ENCODE results near the gene ARFGAP2. TPM values are rescaled to one million over a fixed set of nuclear protein-coding genes. Genes with fewer than 3 reads are reported as not detected.

Gene ARFGAP2
- total RNA-seq, 2 donors from 2014 or later, result 181 to 189 TPM

DNA sequence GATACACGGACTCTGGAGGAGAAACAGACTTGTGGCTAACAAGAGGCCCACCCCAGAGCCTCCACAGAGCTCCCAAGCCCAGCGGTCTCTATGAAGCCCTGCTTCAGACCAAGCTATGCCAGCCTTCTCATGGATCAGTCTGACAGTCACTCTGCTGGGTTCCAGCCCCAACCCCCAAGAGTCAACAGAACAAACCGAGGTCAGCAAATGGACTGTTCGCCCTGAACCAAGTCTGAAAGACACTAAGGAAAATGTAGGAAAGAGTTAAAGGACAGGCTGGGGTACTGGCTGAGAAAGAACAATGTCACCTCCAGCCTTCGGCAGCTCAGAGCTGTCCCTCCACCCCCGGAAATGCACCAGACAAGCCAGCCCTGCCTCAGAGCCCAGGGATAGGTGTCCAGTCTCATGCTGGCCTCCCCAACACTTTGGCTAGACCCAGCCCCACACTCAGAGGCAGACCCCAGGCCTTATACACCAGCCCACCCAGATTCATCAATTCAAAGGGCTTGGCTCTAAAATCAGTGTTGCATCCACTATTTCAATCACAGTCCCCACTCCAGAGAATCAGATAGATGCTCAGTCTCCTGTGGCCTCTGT, 3.8 kb downstream of the ARFGAP2 start:
- peaks cover 22% of the 10 kb centered on the region for H3K4me1 Mint-ChIP-seq
- peaks cover 4% of the 10 kb centered on the region for H3K36me3 Mint-ChIP-seq (ENCODE audit: low read depth)
- peak overlapping the region; percentile 59 for H3K4me3 Mint-ChIP-seq
- no peak for DNase-seq
- H3K27me3 Mint-ChIP-seq, result no peaks in the 10 kb centered on the region
- no peak overlapping the region for H3K27ac Mint-ChIP-seq
- H3K9me3 ChIP-seq (ENCODE audit: control insufficient read depth, low read length, poor library complexity, severe bottlenecking), result no peaks in the 10 kb centered on the region
- ATAC-seq, result no peak

DNA sequence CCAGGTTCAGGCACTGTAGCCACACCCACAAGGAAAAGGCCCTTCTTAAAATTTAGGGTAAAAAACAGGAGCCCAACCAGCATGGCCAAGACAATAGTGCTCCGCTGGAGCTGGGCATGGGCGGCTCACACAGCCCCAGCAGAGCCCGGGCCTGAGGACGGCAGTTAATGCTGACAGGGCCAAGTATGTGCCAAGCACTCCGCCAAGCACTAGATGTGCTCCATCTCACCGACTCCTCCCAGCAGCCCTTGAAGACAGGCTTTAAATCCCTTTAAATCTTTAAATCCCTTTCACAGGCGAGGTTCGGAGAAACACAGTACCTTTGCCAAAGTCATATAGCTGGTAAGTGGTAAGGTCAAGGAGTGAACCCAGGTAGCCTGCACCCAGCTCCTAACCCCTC, 4.8 kb downstream of the ARFGAP2 start:
- H3K4me1 Mint-ChIP-seq, result peaks cover 14% of the 10 kb centered on the region

DNA sequence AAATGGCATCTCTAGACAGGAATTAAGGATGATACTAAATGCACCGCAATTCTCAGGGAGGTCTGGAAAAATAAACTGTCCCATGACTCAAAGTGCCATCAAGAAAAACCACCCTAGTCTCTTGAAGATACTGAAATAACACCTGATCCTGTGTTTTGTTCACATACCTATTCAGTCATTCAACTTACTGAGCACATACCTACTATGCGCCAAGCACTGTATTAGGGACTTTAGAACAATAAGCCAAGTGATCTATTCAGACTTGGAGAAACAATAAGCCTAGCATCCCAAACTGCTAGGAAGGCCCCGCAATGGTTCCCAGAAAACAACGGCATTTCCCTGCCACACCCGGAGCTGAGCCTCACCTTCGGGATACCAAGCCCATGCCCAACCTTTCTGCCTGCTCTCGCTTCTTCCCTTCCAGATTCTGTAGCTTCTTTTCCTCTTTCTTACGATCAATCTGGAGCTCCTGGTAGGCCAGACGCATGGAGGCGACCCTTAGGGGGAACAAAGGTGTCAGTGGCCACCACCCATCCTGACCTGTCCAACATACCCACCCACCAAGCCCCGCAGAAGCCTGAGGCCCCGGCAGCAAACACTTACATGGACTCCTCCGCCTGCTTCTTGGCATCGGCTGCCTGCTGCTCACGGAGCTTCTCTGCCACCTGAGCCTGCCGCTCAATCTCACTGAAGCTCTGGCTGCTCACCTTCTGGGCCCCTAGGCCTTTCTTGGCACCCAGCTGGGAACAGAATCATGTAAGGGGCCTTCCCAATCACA, 5.4 kb downstream of the ARFGAP2 start:
- ATAC-seq (no peak), DNase-seq (no peak)
- H3K9me3 ChIP-seq (ENCODE audit: control insufficient read depth, low read length, poor library complexity, severe bottlenecking), result no peaks in the 10 kb centered on the region
- Mint-ChIP-seq H3K4me1 (peaks cover 14% of the 10 kb centered on the region), H3K27me3 (no peaks in the 10 kb centered on the region), H3K4me3 (no peak overlapping the region), H3K27ac (peak overlapping the region; percentile 81), H3K36me3 (ENCODE audit: low read depth) (peaks cover 4% of the 10 kb centered on the region)

More for the DNA sequence above, 4.8 kb downstream of the ARFGAP2 start:
- no peak for DNase-seq
- Mint-ChIP-seq H3K27me3 (no peaks in the 10 kb centered on the region), H3K36me3 (ENCODE audit: low read depth) (peaks cover 4% of the 10 kb centered on the region), H3K4me3 (no peak overlapping the region), H3K27ac (no peak overlapping the region)
- no peaks in the 10 kb centered on the region for H3K9me3 ChIP-seq (ENCODE audit: control insufficient read depth, low read length, poor library complexity, severe bottlenecking)
- ATAC-seq, result no peak

- Mint-ChIP-seq H3K27me3 (no peaks in the 10 kb centered on the region), H3K36me3 (ENCODE audit: low read depth) (peaks cover under 1% of the 10 kb centered on the region), H3K4me1 (peaks cover 1% of the 10 kb centered on the region), H3K27ac (no peak overlapping the region), H3K4me3 (peak overlapping the region; percentile 25)
- no peaks in the 10 kb centered on the region for H3K9me3 ChIP-seq (ENCODE audit: control insufficient read depth, low read length, poor library complexity, severe bottlenecking)
- DNase-seq (no peak), ATAC-seq (no peak)
These were observed 10.3 kb downstream of the ARFGAP2 start for GRCh38 chr11:47166368-47166767.

DNA sequence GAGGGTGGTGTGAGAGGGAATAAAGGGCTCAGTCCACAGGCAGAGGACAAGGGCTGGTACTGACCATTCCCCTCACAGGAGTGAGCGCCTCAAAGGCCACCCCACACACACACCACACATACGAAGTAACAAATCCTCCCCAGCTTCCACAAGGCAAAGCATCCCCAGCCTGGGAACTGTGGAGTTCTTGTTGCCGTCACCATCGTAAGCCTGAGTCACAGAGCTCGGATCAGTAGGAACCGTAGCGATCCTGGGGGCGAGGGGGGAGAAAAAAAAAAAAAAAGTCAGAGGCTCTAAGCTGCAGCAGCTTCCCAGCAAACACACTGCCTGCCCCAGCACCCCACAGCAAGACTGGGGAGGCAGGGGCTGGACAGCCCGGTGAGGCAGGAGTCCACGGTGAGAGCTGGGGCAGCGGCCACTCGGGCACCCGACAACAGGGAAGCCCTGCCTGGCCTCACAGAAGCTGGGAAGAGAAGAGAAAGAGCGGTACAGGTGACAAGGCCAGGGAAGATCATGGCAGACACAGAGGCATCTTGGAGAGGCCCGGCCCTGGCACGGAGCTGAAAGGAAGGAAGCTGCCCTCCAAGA, 11.3 kb downstream of the ARFGAP2 start:
- no peak for DNase-seq
- Mint-ChIP-seq H3K27ac (no peak overlapping the region), H3K4me1 (no peaks in the 10 kb centered on the region), H3K36me3 (ENCODE audit: low read depth) (no peaks in the 10 kb centered on the region), H3K4me3 (peak overlapping the region; percentile 3), H3K27me3 (no peaks in the 10 kb centered on the region)
- no peaks in the 10 kb centered on the region for H3K9me3 ChIP-seq (ENCODE audit: control insufficient read depth, low read length, poor library complexity, severe bottlenecking)
- no peak for ATAC-seq

DNA sequence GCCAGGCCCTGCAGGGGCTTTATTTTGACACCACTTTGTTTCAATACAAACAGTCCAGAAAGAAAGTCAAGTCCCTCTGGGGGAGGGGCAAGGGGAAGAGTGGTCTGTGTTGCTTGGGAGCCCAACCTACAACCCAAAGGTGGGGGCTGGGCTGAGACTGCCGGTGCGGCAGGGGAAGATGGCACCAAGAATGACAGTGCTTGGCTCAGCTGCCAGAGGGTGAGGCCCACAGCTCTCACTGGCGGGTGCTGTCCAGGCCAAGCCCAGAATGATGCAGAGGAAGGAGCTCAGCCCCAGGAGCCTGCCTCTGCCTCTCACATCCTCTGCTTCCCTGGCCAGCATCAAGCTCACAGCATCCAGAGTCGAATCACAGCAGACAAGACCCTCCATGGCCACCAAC, 12.4 kb downstream of the ARFGAP2 start:
- H3K9me3 ChIP-seq (ENCODE audit: control insufficient read depth, low read length, poor library complexity, severe bottlenecking), result no peaks in the 10 kb centered on the region
- DNase-seq, result no peak
- H3K4me1 Mint-ChIP-seq, result no peaks in the 10 kb centered on the region
- no peak overlapping the region for H3K4me3 Mint-ChIP-seq
- H3K36me3 Mint-ChIP-seq (ENCODE audit: low read depth), result no peaks in the 10 kb centered on the region
- H3K27me3 Mint-ChIP-seq, result no peaks in the 10 kb centered on the region
- no peak for ATAC-seq
- H3K27ac Mint-ChIP-seq, result peak overlapping the region; percentile 11

- H3K4me1 Mint-ChIP-seq, result no peaks in the 10 kb centered on the region
- no peak for ATAC-seq
These were observed 12.8 kb downstream of the ARFGAP2 start for GRCh38 chr11:47163898-47164297.

GRCh38 chr11:47163193-47163592, 13.5 kb downstream of the ARFGAP2 start:
- ATAC-seq (no peak), DNase-seq (no peak)
- no peaks in the 10 kb centered on the region for H3K27me3 Mint-ChIP-seq
- no peaks in the 10 kb centered on the region for H3K9me3 ChIP-seq (ENCODE audit: control insufficient read depth, low read length, poor library complexity, severe bottlenecking)
- H3K4me3 Mint-ChIP-seq, result no peak overlapping the region
- no peaks in the 10 kb centered on the region for H3K4me1 Mint-ChIP-seq
- H3K27ac Mint-ChIP-seq, result no peak overlapping the region
- H3K36me3 Mint-ChIP-seq (ENCODE audit: low read depth), result no peaks in the 10 kb centered on the region

More at GRCh38 chr11:47163898-47164297, 12.8 kb downstream of the ARFGAP2 start:
- Mint-ChIP-seq H3K27ac (peak overlapping the region; percentile 11), H3K36me3 (ENCODE audit: low read depth) (no peaks in the 10 kb centered on the region), H3K27me3 (no peaks in the 10 kb centered on the region), H3K4me3 (no peak overlapping the region)
- no peak for DNase-seq
- no peaks in the 10 kb centered on the region for H3K9me3 ChIP-seq (ENCODE audit: control insufficient read depth, low read length, poor library complexity, severe bottlenecking)

GRCh38 chr11:47162426-47162825, 14.3 kb downstream of the ARFGAP2 start:
- ATAC-seq (no peak), DNase-seq (no peak)
- H3K4me1 Mint-ChIP-seq, result no peaks in the 10 kb centered on the region
- no peaks in the 10 kb centered on the region for H3K27me3 Mint-ChIP-seq
- H3K36me3 Mint-ChIP-seq (ENCODE audit: low read depth), result no peaks in the 10 kb centered on the region
- no peaks in the 10 kb centered on the region for H3K9me3 ChIP-seq (ENCODE audit: control insufficient read depth, low read length, poor library complexity, severe bottlenecking)
- no peak overlapping the region for H3K27ac Mint-ChIP-seq
- H3K4me3 Mint-ChIP-seq, result no peak overlapping the region

- ATAC-seq (no peak), DNase-seq (no peak)
- Mint-ChIP-seq H3K36me3 (ENCODE audit: low read depth) (no peaks in the 10 kb centered on the region), H3K4me1 (no peaks in the 10 kb centered on the region), H3K27ac (peak overlapping the region; percentile 14), H3K4me3 (no peak overlapping the region), H3K27me3 (no peaks in the 10 kb centered on the region)
- H3K9me3 ChIP-seq (ENCODE audit: control insufficient read depth, low read length, poor library complexity, severe bottlenecking), result no peaks in the 10 kb centered on the region
These were observed 14.8 kb downstream of the ARFGAP2 start for GRCh38 chr11:47161890-47162289.

- Mint-ChIP-seq H3K27ac (peak overlapping the region; percentile 14), H3K36me3 (ENCODE audit: low read depth) (no peaks in the 10 kb centered on the region)
- ATAC-seq, result peak; percentile 77
These were observed 15.4 kb downstream of the ARFGAP2 start for GRCh38 chr11:47161134-47161854.

GRCh38 chr11:47160753-47161133, 15.9 kb downstream of the ARFGAP2 start:
- DNase-seq, result no peak
- Mint-ChIP-seq H3K4me3 (no peak overlapping the region), H3K4me1 (no peaks in the 10 kb centered on the region), H3K27ac (no peak overlapping the region), H3K27me3 (no peaks in the 10 kb centered on the region), H3K36me3 (ENCODE audit: low read depth) (no peaks in the 10 kb centered on the region)
- H3K9me3 ChIP-seq (ENCODE audit: control insufficient read depth, low read length, poor library complexity, severe bottlenecking), result no peaks in the 10 kb centered on the region
- peak; percentile 7 for ATAC-seq

More at GRCh38 chr11:47161134-47161854, 15.4 kb downstream of the ARFGAP2 start:
- DNase-seq, result peak in 2 of 3 donors; percentile 21 to 41
- no peaks in the 10 kb centered on the region for H3K9me3 ChIP-seq (ENCODE audit: control insufficient read depth, low read length, poor library complexity, severe bottlenecking)
- H3K27me3 Mint-ChIP-seq, result no peaks in the 10 kb centered on the region
- H3K4me3 Mint-ChIP-seq, result no peak overlapping the region
- H3K4me1 Mint-ChIP-seq, result no peaks in the 10 kb centered on the region

DNA sequence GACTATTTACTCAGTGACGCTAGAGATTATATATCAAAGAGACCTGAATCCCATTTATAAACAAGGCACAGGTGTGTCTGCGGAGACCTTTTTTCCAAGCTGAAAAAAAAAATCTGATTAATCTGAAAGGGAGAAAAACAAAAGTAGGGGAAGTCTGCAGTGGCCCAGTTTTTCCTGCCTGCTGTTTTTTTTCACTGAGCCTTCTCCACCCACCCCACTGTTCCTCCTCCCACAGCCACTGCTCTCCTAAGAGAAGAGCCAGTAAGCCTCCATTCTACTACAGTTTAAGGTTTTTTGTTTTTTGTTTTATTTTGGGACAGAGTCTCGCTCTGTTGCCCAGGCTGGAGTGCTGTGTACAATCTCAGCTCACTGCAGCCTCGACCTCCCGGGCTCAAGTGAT, 18.4 kb downstream of the ARFGAP2 start:
- H3K27me3 Mint-ChIP-seq, result no peaks in the 10 kb centered on the region
- no peak overlapping the region for H3K27ac Mint-ChIP-seq
- peaks cover 15% of the 10 kb centered on the region for H3K4me1 Mint-ChIP-seq
- no peak overlapping the region for H3K4me3 Mint-ChIP-seq
- H3K9me3 ChIP-seq (ENCODE audit: control insufficient read depth, low read length, poor library complexity, severe bottlenecking), result no peaks in the 10 kb centered on the region
- peaks cover 3% of the 10 kb centered on the region for H3K36me3 Mint-ChIP-seq (ENCODE audit: low read depth)
- ATAC-seq (no peak), DNase-seq (no peak)

Measured in T-helper 17 cell (primary cell).